GM11168 (cell line): ENCODE measurements around the gene FGF19.

Source experiments
- in situ Hi-C: fragments of 300-500 bp; cut with MboI; formaldehyde crosslinking; loops from one replicate; pipeline ENCODE4 v1.12.0; 2022; ENCODE audit warnings: low sequenced_read_pairs; ENCODE audit not compliant: unreplicated experiment

FGF19 gene

DNA sequence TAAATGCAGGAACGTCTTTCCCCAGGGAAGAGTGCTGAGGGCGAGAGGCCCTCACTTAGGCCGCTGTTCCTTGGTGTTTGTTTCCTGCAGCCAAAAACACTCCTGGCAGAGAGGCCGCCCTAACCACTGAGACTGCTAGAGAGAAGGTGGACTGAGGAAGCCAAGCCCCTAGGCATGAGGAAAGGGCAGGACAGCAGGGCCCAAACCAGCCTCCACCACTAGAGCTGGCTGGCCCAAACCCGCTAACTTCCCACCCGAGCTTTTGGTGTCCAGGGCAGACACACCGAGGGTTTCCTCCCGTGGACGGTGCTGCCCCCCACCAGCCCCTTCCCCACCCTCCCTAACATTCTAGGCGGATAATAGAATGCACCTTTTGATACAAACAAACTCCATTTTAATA, 6.0 kb downstream of the FGF19 start:
- in situ Hi-C loops, result loop anchor here (25.0 kb wide), 1 partner anchor 489 kb away; no protein-coding TSS in a partner anchor

- in situ Hi-C loops, result loop anchor here (25.0 kb wide), 1 partner anchor 490 kb away; no protein-coding TSS in a partner anchor
Observed at GRCh38 chr11:69697469-69697843, 6.4 kb downstream of the FGF19 start.

DNA sequence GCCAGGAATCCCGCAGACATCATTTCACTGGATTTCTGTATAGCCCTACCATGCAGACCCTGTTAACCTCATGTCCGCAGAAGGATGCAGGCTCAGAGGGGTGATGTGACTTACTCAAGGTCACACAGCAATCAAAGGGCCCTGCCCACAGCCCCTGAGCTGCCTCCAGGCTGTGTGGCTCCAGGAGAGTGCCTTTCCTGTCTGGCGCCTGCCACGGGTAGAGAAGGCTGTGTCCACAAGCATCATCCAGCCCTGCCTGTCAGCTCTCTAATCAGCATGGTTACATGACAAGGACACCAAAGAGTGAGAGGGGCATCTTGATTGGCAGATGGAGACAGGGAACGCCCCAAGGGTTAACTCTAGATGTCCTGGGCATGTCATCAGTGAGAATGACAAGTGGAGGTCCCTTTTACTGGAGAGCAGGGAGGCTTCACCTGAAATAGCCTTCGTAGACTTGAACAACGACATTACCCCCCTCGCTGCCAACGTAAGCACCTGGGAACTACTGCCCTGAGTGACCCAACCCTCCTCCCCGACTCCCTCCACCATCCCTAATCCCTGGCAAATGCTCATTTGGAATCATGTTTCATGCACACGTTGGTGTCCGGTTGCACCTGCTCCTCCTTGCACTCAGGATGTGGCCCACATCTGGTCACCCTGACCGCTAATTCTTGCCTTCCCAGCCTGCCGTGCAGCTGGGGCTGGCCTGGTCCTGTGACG, 6.9 kb downstream of the FGF19 start:
- in situ Hi-C loops, result loop anchor here (25.0 kb wide), 1 partner anchor 490 kb away; no protein-coding TSS in a partner anchor

- in situ Hi-C loops, result loop anchor here (25.0 kb wide), 1 partner anchor 491 kb away; no protein-coding TSS in a partner anchor
Observed at GRCh38 chr11:69695995-69696394, 7.8 kb downstream of the FGF19 start.

DNA sequence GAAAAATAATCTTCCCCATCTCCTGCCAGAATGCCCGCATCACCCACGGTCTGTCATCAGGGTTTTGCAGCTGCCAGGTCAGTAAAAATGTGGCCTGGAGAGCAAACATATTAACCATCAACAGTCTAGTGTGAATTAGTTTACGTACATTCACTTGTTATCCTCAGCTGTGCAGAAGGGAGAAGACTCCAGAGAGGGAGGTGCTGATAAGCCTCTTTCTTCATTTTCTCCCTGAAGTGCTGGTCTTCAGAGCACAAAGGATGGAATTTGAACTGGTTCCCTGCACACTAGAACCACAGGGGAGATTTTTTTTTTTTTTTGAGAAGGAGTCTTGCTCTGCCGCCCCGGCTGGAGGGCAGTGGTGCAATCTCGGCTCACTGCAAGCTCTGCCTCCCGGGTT, 8.2 kb downstream of the FGF19 start:
- in situ Hi-C loops, result loop anchor here (25.0 kb wide), 1 partner anchor 492 kb away; no protein-coding TSS in a partner anchor

DNA sequence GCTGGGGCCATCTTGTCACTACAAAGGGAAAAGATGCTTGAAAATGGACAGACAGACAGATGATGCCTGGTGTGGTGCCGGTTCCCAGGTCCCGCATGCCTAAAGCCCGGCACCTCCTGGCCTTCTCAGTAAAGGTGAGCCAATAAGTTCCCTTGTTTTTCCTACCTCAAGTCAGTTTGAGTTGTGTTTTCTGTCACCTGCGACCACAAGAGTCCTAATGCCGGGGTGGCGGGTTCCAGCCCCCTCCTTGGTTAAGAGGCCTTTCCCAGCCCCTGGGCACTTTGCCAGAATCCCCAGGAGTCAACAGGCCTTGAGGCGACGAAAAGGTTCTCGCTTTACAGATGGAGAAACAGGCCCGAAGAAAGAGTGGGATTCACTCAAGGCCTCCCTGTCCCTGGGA, 9.0 kb downstream of the FGF19 start:
- in situ Hi-C loops, result loop anchor here (25.0 kb wide), 1 partner anchor 493 kb away; no protein-coding TSS in a partner anchor

GRCh38 chr11:69692422-69692821, 11.4 kb downstream of the FGF19 start:
- in situ Hi-C loops, result loop anchor here (25.0 kb wide), 1 partner anchor 495 kb away; no protein-coding TSS in a partner anchor

DNA sequence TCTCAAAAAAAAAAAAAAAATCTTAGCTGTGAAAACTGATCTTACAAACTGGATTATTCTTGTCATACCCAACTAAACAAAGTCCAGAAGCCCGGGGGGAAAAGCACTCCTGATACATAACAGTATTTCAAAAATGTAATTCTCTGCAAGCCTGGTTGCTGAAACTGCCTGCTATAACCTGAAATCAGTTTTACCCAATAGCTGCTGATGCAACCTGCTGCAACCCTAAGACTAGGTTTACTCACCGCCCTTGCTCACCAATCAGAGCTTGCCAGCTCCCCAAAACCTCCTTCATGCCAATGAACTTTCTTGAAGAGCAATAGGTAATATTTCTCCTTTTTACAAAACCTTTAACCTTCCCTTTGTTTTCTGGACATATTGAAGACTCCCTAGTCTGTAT, 12.4 kb downstream of the FGF19 start:
- in situ Hi-C loops, result loop anchor here (25.0 kb wide), 1 partner anchor 496 kb away; no protein-coding TSS in a partner anchor

GRCh38 chr11:69689484-69690319, 14.1 kb downstream of the FGF19 start:
- in situ Hi-C loops, result loop anchor here (10.0 to 25.0 kb wide), 2 partner anchors 185 to 498 kb away; no protein-coding TSS in a partner anchor

GRCh38 chr11:69687969-69688771, 15.7 kb downstream of the FGF19 start:
- in situ Hi-C loops, result loop anchor here (10.0 to 25.0 kb wide), 2 partner anchors 187 to 499 kb away; no protein-coding TSS in a partner anchor

GRCh38 chr11:69686856-69687255, 17.0 kb downstream of the FGF19 start:
- in situ Hi-C loops, result loop anchor here (10.0 to 25.0 kb wide), 2 partner anchors 188 to 500 kb away; no protein-coding TSS in a partner anchor

DNA sequence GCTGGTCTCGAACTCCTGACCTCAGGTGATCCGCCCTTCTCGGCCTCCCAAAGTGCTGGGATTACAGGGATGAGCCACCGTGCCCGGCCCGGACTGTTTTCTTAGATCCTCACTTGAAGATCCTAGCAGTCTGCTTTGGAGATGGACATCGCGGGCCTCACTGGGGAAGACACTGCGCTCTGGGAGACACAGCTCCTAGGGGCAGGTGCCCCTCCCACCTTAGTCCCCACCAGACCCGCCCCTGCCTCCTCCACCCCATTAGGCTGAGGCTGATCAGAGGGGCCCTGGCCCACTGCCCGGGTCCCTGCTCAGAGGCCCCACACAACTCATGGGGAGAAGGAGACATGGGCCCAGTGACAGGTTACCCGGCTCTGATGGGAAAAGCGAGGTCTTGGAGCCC, 17.4 kb downstream of the FGF19 start:
- in situ Hi-C loops, result loop anchor here (10.0 to 25.0 kb wide), 2 partner anchors 188 to 501 kb away; no protein-coding TSS in a partner anchor

GRCh38 chr11:69685348-69685747, 18.5 kb downstream of the FGF19 start:
- in situ Hi-C loops, result loop anchor here (10.0 to 25.0 kb wide), 2 partner anchors 189 to 502 kb away; no protein-coding TSS in a partner anchor

DNA sequence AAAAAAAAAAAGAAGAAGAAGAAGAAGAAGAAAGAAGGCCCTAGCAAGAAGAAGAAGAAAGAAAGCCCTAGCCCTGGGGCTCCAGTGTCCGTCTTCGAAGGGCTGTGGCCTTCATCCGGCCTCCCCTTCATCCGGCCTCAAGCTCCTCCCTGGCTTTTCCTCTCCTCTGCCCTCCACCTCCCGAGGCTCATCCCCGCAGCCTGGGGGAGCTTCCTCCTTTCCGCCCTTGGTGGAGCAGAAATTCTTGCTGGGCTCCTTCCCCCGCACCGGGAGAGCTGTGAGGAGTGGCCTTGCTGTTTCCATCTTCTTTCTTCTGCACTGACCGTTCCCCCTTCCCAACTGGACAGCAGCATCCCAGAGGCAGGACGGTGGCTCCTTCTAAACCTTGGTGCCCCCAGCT, 19.2 kb downstream of the FGF19 start:
- in situ Hi-C loops, result loop anchor here (10.0 to 25.0 kb wide), 2 partner anchors 190 to 503 kb away; no protein-coding TSS in a partner anchor

- in situ Hi-C loops, result loop anchor here (10.0 to 25.0 kb wide), 2 partner anchors 191 to 503 kb away; no protein-coding TSS in a partner anchor
Observed at GRCh38 chr11:69683764-69684333, 20.0 kb downstream of the FGF19 start.

- in situ Hi-C loops, result loop anchor here (10.0 to 25.0 kb wide), 2 partner anchors 192 to 504 kb away; no protein-coding TSS in a partner anchor
Observed at GRCh38 chr11:69682681-69683326, 21.0 kb downstream of the FGF19 start.

DNA sequence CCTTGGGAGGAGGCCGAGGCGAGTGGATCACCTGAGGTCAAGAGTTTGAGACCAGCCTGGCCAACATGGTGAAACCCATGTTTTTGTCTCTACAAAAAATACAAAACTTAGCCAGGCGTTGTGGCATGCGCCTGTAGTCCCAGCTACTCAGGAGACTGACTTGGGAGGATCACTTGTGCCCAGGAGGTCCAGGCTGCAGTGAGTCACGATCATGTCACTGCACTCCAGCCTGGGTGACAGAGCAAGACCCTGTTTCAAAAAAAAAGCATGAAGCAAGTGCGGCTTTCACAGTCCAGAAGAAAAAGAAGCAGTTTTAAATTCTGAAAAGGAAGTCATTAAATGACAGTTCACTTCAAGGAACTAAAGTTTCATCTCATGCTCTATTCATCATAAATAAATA, 21.6 kb downstream of the FGF19 start:
- in situ Hi-C loops, result loop anchor here (10.0 to 25.0 kb wide), 2 partner anchors 193 to 505 kb away; no protein-coding TSS in a partner anchor

GRCh38 chr11:69680688-69681087, 23.1 kb downstream of the FGF19 start:
- in situ Hi-C loops, result loop anchor here (10.0 to 25.0 kb wide), 2 partner anchors 194 to 507 kb away; no protein-coding TSS in a partner anchor
